GM10266 (cell line): ENCODE measurements around the gene ANKRD13C.
"Not testable (repeated sequence)": the region's sequence is repeated elsewhere in the genome, so short reads cannot be mapped to it uniquely, and the experiment has no call there.

Experiments
- DNase-seq: peaks from one replicate; pipeline ENCODE4 v3.0.0; 2012; ENCODE audit errors: extremely low spot score
- CTCF ChIP-seq: IDR thresholded peaks from 2 replicates; pipeline ENCODE4 v1.5.1; 2012; ENCODE audit warnings: mild to moderate bottlenecking, low read depth; ENCODE audit not compliant: control insufficient read depth, insufficient read depth; ENCODE audit errors: missing control alignments

ANKRD13C gene

GRCh38 chr1:70355920-70356319 is 1.4 kb upstream of the ANKRD13C start:
- no peak for TF ChIP-seq CTCF
- DNase-seq = no peak

- TF ChIP-seq CTCF = no peak
- no peak for DNase-seq
Measured at GRCh38 chr1:70355111-70355407, 537 bp upstream of the ANKRD13C start.

- no peak for DNase-seq
- TF ChIP-seq CTCF = no peak
Measured at GRCh38 chr1:70353601-70354331, 756 bp downstream of the ANKRD13C start.

GRCh38 chr1:70353044-70353443 is 1.5 kb downstream of the ANKRD13C start:
- TF ChIP-seq CTCF = no peak

GRCh38 chr1:70349799-70350198 is 4.7 kb downstream of the ANKRD13C start:
- DNase-seq = not testable (repeated sequence)

More at GRCh38 chr1:70353044-70353443, 1.5 kb downstream of the ANKRD13C start:
- DNase-seq = no peak

GRCh38 chr1:70348399-70349165 is 5.9 kb downstream of the ANKRD13C start:
- DNase-seq = no peak
- TF ChIP-seq CTCF = no peak

- DNase-seq = not testable (repeated sequence)
Measured at GRCh38 chr1:70339644-70340043, 14.9 kb downstream of the ANKRD13C start.

GRCh38 chr1:70336050-70336449 is 18.5 kb downstream of the ANKRD13C start:
- no peak for DNase-seq
- TF ChIP-seq CTCF = no peak
